Measurements from ENCODE around the gene TMEM213. TPM values are rescaled to one million over a fixed set of nuclear protein-coding genes. Genes with fewer than 3 reads are reported as not detected.
"Not testable (repeated sequence)": the region's sequence is repeated elsewhere in the genome, so short reads cannot be mapped to it uniquely, and the experiment has no call there.

TMEM213 gene
- total RNA-seq, 1 experiment from 2014 or later = 11.3 TPM

DNA sequence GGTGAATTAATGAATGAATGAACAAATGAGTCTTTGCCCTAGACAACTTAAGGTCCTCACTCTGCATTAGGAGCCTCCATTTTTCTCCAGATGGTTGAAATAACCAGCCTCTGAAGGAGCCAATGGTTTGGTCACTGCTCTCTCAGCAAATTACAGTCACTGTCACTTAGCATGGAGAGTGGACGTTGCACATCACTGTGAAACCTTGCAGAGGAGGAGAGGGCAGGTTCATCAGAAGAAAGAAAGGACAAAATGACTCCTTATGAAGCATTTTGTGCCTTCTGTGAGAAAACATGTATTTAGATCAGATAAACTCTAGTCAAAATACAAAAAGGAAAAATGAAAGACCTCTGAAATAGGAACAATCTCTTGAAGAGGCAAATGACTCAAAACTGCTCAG is 6.8 kb downstream of the TMEM213 start:
- intact Hi-C loops (cut with micrococcal nuclease; ENCODE audit: unreplicated experiment) = no loop called here
- Mint-ChIP-seq H3K27me3 (ENCODE audit: unreplicated experiment) (no peaks in the 10 kb centered on the region), H3K27ac (ENCODE audit: unreplicated experiment) (no peak overlapping the region), H3K9me3 (ENCODE audit: low read depth, unreplicated experiment) (no peaks in the 10 kb centered on the region), H3K4me3 (ENCODE audit: low read depth, unreplicated experiment) (no peak overlapping the region), H3K36me3 (ENCODE audit: insufficient read depth, unreplicated experiment) (no peaks in the 10 kb centered on the region), H3K4me1 (ENCODE audit: low read depth, unreplicated experiment) (peaks cover 14% of the 10 kb centered on the region)
- no peak for DNase-seq
- TF ChIP-seq, protein P1, sequence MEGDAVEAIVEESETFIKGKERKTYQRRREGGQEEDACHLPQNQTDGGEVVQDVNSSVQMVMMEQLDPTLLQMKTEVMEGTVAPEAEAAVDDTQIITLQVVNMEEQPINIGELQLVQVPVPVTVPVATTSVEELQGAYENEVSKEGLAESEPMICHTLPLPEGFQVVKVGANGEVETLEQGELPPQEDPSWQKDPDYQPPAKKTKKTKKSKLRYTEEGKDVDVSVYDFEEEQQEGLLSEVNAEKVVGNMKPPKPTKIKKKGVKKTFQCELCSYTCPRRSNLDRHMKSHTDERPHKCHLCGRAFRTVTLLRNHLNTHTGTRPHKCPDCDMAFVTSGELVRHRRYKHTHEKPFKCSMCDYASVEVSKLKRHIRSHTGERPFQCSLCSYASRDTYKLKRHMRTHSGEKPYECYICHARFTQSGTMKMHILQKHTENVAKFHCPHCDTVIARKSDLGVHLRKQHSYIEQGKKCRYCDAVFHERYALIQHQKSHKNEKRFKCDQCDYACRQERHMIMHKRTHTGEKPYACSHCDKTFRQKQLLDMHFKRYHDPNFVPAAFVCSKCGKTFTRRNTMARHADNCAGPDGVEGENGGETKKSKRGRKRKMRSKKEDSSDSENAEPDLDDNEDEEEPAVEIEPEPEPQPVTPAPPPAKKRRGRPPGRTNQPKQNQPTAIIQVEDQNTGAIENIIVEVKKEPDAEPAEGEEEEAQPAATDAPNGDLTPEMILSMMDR (IDR thresholded peaks at IDR 0.05; ENCODE audit: unreplicated experiment) = no peak
- BruUV-seq (replicated peaks) = no TSS peak
- CTCF ChIA-PET = no interaction called here

DNA sequence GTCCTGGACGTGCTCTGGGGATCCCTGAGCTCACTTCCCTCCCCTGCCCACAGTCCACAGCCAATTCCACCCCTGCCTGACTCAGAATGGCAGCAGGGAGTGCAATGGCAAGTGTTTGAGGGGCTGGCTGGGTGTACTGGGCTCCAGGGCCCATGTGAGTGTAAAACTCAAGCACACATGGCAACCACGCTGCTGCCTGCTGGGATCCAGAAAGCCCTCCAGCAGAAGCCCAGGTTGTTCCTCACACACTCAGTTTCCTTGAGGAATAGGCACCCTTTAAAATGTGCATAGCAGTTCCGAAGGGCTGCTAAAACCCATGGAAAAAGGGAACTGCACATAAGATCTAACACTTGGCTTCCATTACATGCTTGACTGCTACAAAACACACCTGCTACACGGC is 11.6 kb downstream of the TMEM213 start:
- Mint-ChIP-seq H3K4me1 (ENCODE audit: low read depth, unreplicated experiment) (no peaks in the 10 kb centered on the region), H3K4me3 (ENCODE audit: low read depth, unreplicated experiment) (no peak overlapping the region), H3K9me3 (ENCODE audit: low read depth, unreplicated experiment) (no peaks in the 10 kb centered on the region), H3K36me3 (ENCODE audit: insufficient read depth, unreplicated experiment) (no peaks in the 10 kb centered on the region), H3K27me3 (ENCODE audit: unreplicated experiment) (no peaks in the 10 kb centered on the region), H3K27ac (ENCODE audit: unreplicated experiment) (no peak overlapping the region)
- no peak for DNase-seq
- TF ChIP-seq, protein P1 (IDR thresholded peaks at IDR 0.05; ENCODE audit: unreplicated experiment) = no peak
- no TSS peak for BruUV-seq (replicated peaks)
- intact Hi-C loops (cut with micrococcal nuclease; ENCODE audit: unreplicated experiment) = no loop called here
- CTCF ChIA-PET = no interaction called here

DNA sequence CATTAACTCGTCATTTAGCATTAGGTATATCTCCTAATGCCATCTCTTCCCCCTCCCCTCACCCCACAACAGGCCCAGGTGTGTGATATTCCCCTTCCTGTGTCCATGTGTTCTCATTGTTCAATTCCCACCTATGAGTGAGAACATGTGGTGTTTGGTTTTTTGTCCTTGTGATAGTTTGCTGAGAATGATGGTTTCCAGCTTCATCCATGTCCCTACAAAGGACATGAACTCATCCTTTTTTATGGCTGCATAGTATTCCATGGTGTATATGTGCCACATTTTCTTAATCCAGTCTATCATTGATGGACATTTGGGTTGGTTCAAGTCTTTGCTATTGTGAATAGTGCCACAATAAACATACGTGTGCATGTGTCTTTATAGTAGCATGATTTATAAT is 13.5 kb downstream of the TMEM213 start:
- BruUV-seq (replicated peaks); H3K4me1 Mint-ChIP-seq (ENCODE audit: low read depth, unreplicated experiment); intact Hi-C loops (cut with micrococcal nuclease; ENCODE audit: unreplicated experiment); H3K27me3 Mint-ChIP-seq (ENCODE audit: unreplicated experiment); H3K9me3 Mint-ChIP-seq (ENCODE audit: low read depth, unreplicated experiment); CTCF ChIA-PET; DNase-seq; H3K36me3 Mint-ChIP-seq (ENCODE audit: insufficient read depth, unreplicated experiment); H3K4me3 Mint-ChIP-seq (ENCODE audit: low read depth, unreplicated experiment); H3K27ac Mint-ChIP-seq (ENCODE audit: unreplicated experiment): not testable (repeated sequence)

DNA sequence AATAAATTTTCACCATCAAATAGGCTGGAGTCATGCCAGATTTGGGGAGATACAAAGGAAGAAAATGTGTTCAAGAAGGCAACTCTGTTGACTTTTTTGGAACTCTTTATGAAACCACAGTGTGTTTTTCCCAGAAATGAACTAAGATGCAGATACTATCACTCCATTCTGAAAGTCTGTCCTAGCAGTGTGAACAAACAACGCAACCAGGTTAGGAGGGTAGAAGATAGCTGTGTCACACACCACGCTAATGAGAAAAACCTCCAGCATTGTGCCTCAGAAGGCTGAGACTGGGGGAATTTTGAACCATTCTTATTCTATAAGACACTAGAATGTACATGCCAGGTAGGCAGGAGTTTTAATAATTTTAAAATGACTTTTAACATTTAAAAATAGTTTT is 16.2 kb downstream of the TMEM213 start:
- H3K36me3 Mint-ChIP-seq (ENCODE audit: insufficient read depth, unreplicated experiment) = no peaks in the 10 kb centered on the region
- no TSS peak for BruUV-seq (replicated peaks)
- CTCF ChIA-PET = interaction anchor here (0.6 kb wide), 1 partner anchor 114 kb away, joined by 6 read pairs; no protein-coding TSS in a partner anchor
- H3K9me3 Mint-ChIP-seq (ENCODE audit: low read depth, unreplicated experiment) = no peaks in the 10 kb centered on the region
- TF ChIP-seq, protein P1 (IDR thresholded peaks at IDR 0.05; ENCODE audit: unreplicated experiment) = no peak
- no peak overlapping the region for H3K4me3 Mint-ChIP-seq (ENCODE audit: low read depth, unreplicated experiment)
- intact Hi-C loops (cut with micrococcal nuclease; ENCODE audit: unreplicated experiment) = no loop called here
- DNase-seq = no peak
- no peak overlapping the region for H3K27ac Mint-ChIP-seq (ENCODE audit: unreplicated experiment)
- H3K4me1 Mint-ChIP-seq (ENCODE audit: low read depth, unreplicated experiment) = no peaks in the 10 kb centered on the region
- no peaks in the 10 kb centered on the region for H3K27me3 Mint-ChIP-seq (ENCODE audit: unreplicated experiment)

DNA sequence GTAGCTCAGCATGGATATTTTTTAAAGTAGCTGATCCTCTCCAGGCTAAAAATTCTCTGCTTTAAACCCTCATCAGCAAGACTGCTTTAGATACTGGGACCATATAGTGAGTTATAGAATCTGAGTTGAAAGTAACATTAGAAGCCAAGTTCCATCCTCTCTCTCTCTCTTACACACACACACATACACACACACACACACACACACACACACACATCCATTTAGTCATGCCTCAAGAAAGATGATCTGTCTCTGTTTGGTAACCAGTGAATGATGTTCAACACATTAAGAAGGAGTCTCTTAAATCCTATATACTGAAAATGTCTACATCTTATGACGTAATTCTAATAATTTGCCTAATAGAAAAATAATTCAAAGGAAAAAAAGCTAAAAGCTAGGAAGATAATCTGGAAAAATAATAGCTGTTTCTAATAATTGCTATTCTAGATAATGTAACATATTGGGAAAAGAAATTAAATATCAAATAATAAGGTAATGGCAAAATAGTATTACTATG is 17.1 kb downstream of the TMEM213 start:
- no peak overlapping the region for H3K4me3 Mint-ChIP-seq (ENCODE audit: low read depth, unreplicated experiment)
- intact Hi-C loops (cut with micrococcal nuclease; ENCODE audit: unreplicated experiment) = no loop called here
- H3K4me1 Mint-ChIP-seq (ENCODE audit: low read depth, unreplicated experiment) = no peaks in the 10 kb centered on the region
- no TSS peak for BruUV-seq (replicated peaks)
- H3K27me3 Mint-ChIP-seq (ENCODE audit: unreplicated experiment) = no peaks in the 10 kb centered on the region
- DNase-seq = no peak
- H3K9me3 Mint-ChIP-seq (ENCODE audit: low read depth, unreplicated experiment) = no peaks in the 10 kb centered on the region
- TF ChIP-seq, protein P1 (IDR thresholded peaks at IDR 0.05; ENCODE audit: unreplicated experiment) = no peak
- no peaks in the 10 kb centered on the region for H3K36me3 Mint-ChIP-seq (ENCODE audit: insufficient read depth, unreplicated experiment)
- CTCF ChIA-PET = no interaction called here
- H3K27ac Mint-ChIP-seq (ENCODE audit: unreplicated experiment) = no peak overlapping the region

All from Calu3 (cell line).